B cell (primary cell): ENCODE results near the gene ADAM12.

Experiments
- CTCF ChIP-seq: fragments of 200-600 bp; IDR thresholded peaks from one replicate; pipeline ENCODE4 v1.8.0; 2022; ENCODE audit warnings: antibody characterized with exemption, mild to moderate bottlenecking
- EZH2 ChIP-seq: IDR thresholded peaks from 2 replicates; pipeline ENCODE4 v1.6.1; 2012; ENCODE audit warnings: borderline replicate concordance, low read depth, mild to moderate bottlenecking, moderate library complexity, low read length; ENCODE audit not compliant: insufficient read depth, poor library complexity, severe bottlenecking

DNA sequence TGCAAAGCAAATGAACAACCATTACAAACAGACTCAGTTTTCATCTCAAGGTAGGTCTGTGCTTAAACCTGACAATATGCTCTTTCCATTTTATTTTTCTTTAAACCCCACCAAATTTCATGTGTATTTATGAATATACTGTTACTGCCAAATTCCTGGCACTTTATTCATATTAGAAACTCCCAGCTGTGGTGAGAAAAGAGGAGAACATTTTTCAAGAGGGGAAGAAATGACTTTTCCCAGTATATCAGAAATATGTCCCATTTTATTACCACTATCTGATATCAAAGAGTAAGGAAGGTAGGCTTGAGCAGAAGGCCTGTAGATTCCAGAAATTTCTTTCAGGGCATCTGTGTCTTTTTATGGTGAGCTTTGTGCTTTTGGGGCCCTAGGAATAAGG is 189.6 kb downstream of the ADAM12 start:
- TF ChIP-seq CTCF (no peak), EZH2 (no peak)
